Stimulated activated CD4-positive, alpha-beta T cell treated with anti-CD3 and anti-CD28 coated beads, Interleukin-4, amount 100 ng/mL, for 4 hours (primary cell): ENCODE data around the gene CNBD2.
A peak's percentile ranks its signal among the peaks of the same experiment; 100 is the strongest.
"Not testable (repeated sequence)": the region's sequence is repeated elsewhere in the genome, so short reads cannot be mapped to it uniquely, and the experiment has no call there.

Experiments
- DNase-seq, 2 experiments: peaks; one replicate each; pipeline ENCODE4 v3.0.0-alpha.2; 2020

CNBD2 gene

GRCh38 chr20:36064658-36065426 lies 96.5 kb downstream of the CNBD2 start:
- peak; percentile 88 to 94 for DNase-seq

GRCh38 chr20:36065427-36065998 lies 97.1 kb downstream of the CNBD2 start:
- no peak for DNase-seq

- DNase-seq = no peak
Observed at GRCh38 chr20:36066777-36067176, 98.4 kb downstream of the CNBD2 start.

GRCh38 chr20:36068526-36068925 lies 100.1 kb downstream of the CNBD2 start:
- DNase-seq = not testable (repeated sequence)

- no peak for DNase-seq
Observed at GRCh38 chr20:36070451-36070850, 102.1 kb downstream of the CNBD2 start.

- DNase-seq = no peak
Observed at GRCh38 chr20:36071848-36072247, 103.5 kb downstream of the CNBD2 start.

GRCh38 chr20:36074983-36075382 lies 106.6 kb downstream of the CNBD2 start:
- DNase-seq = no peak

- DNase-seq = not testable (repeated sequence)
Observed at GRCh38 chr20:36077762-36078161, 109.4 kb downstream of the CNBD2 start.

GRCh38 chr20:36079486-36079885 lies 111.1 kb downstream of the CNBD2 start:
- DNase-seq = no peak

GRCh38 chr20:36079984-36080383 lies 111.6 kb downstream of the CNBD2 start:
- DNase-seq = not testable (repeated sequence)
